GM12891 (cell line): ENCODE measurements around the gene GRIA3.

Experiments used
- PAX5 ChIP-seq: IDR thresholded peaks from 2 replicates; pipeline ENCODE4 v1.6.1; 2011; ENCODE audit warnings: low read length, moderate library complexity, mild to moderate bottlenecking; ENCODE audit not compliant: insufficient read depth, severe bottlenecking
- POLR2A ChIP-seq: IDR thresholded peaks from 2 replicates; pipeline ENCODE4 v1.6.1; 2011; ENCODE audit warnings: low read depth, low read length, control low read depth
- POLR2AphosphoS5 ChIP-seq: IDR thresholded peaks from 2 replicates; pipeline ENCODE4 v1.6.1; 2011; ENCODE audit warnings: low read depth, low read length, control low read depth
- POU2F2 ChIP-seq: IDR thresholded peaks from 2 replicates; pipeline ENCODE4 v1.6.1; 2011; ENCODE audit warnings: low read depth, mild to moderate bottlenecking, control low read depth, low read length, moderate library complexity
- SPI1 ChIP-seq: IDR thresholded peaks from 2 replicates; pipeline ENCODE4 v1.6.1; 2011; ENCODE audit warnings: low read depth, low read length, control low read depth
- TAF1 ChIP-seq: IDR thresholded peaks from 2 replicates; pipeline ENCODE4 v1.6.1; 2011; ENCODE audit warnings: low read depth, low read length, control low read depth

GRCh38 chrX:123322536-123322935 lies 138.5 kb downstream of the GRIA3 start:
- TF ChIP-seq POLR2AphosphoS5, result no peak
- no peak for TF ChIP-seq SPI1
- TF ChIP-seq POLR2A, result no peak
- TF ChIP-seq TAF1, result no peak
- TF ChIP-seq POU2F2, result no peak
- no peak for TF ChIP-seq PAX5
